Left lung (tissue), 10 donors: ENCODE results near the gene MAPK1IP1L. TPM values are rescaled to one million over a fixed set of nuclear protein-coding genes. Genes with fewer than 3 reads are reported as not detected.
"Not testable (repeated sequence)": the region's sequence is repeated elsewhere in the genome, so short reads cannot be mapped to it uniquely, and the experiment has no call there.

Experiments
- ATAC-seq: fragments of 200-7000 bp; cut with Tn5 transposase; one replicate; pipeline ENCODE4 v1.9.1; 2020; ENCODE audit warnings: moderate library complexity
- DNase-seq, 4 donors: peaks; one replicate each; pipeline ENCODE4 v3.0.0-alpha.2; 2013 to 2020
- H3K27ac ChIP-seq, 2 donors: fragments of 200-600 bp; sonication (generic) in 1 of 2; one replicate each; pipeline versions ENCODE4 v1.5.0 to v1.8.0; 2020 to 2021
- H3K27me3 ChIP-seq, 2 donors: fragments of 200-600 bp; sonication (generic) in 1 of 2; one replicate each; pipeline versions ENCODE4 v1.5.0 to v1.8.0; 2020 to 2021
- H3K36me3 ChIP-seq, 2 donors: fragments of 200-600 bp; sonication (generic) in 1 of 2; one replicate each; pipeline versions ENCODE4 v1.5.0 to v1.8.0; 2020 to 2021
- H3K4me1 ChIP-seq, 2 donors: fragments of 200-600 bp; one replicate each; pipeline ENCODE4 v1.8.0; 2021
- H3K4me3 ChIP-seq, 2 donors: fragments of 200-600 bp; sonication (generic) in 1 of 2; one replicate each; pipeline versions ENCODE4 v1.5.0 to v1.8.0; 2020 to 2021; ENCODE audit warnings: mild to moderate bottlenecking in 1 of 2
- H3K9me3 ChIP-seq, 2 donors: fragments of 200-600 bp; sonication (generic) in 1 of 2; one replicate each; pipeline versions ENCODE4 v1.5.0 to v1.8.0; 2020 to 2021
- intact Hi-C, 2 donors: fragments of 100-400 bp; cut with DNase I; formaldehyde crosslinking; loops; one replicate each; pipeline versions ENCODE4 v1.11.2 to v1.14.2; 2022
- polyA plus RNA-seq, 6 donors: library from polyadenylated mRNA; unstranded; fragments of 120-200 nt; gene quantifications; one replicate each; pipeline ENCODE4 v1.2.1, GENCODE V29; 2013; ENCODE audit not compliant: insufficient read length in 6 of 6
- total RNA-seq, 2 donors: library from RNA; stranded (reverse); fragmentation: NEBNext Ultra II Directional; extraction: Animal tissue kit (Norgen Biotek cat#: 25700); gene quantifications; one replicate each; pipeline ENCODE4 v1.2.1, GENCODE V29; 2021
- TF ChIP-seq, protein P1 (sequence below), 2 donors: fragments of 200-600 bp; sonication (generic) in 1 of 2; IDR thresholded peaks; one replicate each; pipeline versions ENCODE4 v1.5.0 to v1.8.0; 2021; ENCODE audit warnings: antibody characterized with exemption in 2 of 2
- donor health status: DM: no; HTN: yes; CAD: no.
- donor health status: DM: no; HTN: no; CAD: no.

Gene MAPK1IP1L
- total and polyA plus RNA-seq, 8 donors: 81.0 to 93.6 (median 87.1) TPM

DNA sequence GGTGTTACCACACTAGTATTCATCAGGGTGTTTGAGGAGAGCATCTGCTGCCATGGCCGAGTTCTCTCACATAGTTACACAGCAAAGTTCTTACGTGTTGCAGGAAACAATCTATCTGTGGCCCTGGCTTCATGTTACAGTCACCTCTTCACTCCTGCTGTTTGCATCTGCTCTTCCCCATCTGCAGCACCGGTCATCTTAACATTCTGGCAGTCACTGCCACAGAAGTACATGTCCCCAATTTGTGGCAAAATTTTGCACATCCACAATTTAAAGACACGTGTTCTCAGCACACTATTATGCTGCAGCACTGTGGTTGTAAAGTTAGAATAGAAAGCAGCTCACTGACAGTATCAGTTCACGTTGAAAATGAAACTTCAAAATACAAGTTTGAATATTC is 23.2 kb downstream of the MAPK1IP1L start:
- Histone ChIP-seq H3K27me3 (no peaks in the 10 kb centered on the region), H3K4me3 (no peak overlapping the region), H3K27ac (no peak overlapping the region), H3K4me1 (peaks cover 17 to 19% of the 10 kb centered on the region in 2 donors), H3K9me3 (no peaks in the 10 kb centered on the region), H3K36me3 (no peaks in the 10 kb centered on the region)
- intact Hi-C loops: no loop called here
- DNase-seq: no peak
- no peak for ATAC-seq
- TF ChIP-seq, protein P1, sequence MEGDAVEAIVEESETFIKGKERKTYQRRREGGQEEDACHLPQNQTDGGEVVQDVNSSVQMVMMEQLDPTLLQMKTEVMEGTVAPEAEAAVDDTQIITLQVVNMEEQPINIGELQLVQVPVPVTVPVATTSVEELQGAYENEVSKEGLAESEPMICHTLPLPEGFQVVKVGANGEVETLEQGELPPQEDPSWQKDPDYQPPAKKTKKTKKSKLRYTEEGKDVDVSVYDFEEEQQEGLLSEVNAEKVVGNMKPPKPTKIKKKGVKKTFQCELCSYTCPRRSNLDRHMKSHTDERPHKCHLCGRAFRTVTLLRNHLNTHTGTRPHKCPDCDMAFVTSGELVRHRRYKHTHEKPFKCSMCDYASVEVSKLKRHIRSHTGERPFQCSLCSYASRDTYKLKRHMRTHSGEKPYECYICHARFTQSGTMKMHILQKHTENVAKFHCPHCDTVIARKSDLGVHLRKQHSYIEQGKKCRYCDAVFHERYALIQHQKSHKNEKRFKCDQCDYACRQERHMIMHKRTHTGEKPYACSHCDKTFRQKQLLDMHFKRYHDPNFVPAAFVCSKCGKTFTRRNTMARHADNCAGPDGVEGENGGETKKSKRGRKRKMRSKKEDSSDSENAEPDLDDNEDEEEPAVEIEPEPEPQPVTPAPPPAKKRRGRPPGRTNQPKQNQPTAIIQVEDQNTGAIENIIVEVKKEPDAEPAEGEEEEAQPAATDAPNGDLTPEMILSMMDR (IDR thresholded peaks at IDR 0.05): no peak

DNA sequence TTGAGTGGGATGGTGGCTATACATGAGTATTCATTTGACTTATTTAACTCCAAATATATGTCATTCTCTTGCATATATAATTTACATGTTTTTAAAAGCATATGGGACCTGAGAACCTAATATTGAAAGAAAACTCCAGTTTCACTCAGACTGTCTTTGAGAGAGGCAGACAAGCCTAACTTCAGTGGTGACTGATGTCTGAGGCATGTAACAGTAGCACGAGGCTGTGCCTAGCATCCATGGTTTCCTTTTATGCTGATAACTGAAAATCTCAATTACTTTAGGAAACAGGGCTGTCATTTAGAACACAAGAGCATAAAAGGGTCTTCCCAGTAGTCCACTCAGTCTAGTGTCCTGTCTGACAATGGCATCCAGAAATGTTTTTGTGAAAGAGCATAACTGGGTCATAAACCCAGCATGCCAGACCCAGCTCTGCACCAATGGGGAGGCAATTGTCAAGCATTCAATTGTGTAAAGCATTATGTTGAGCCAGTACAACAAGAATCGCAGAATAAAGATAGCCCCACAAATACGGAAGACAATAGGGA is 24.3 kb downstream of the MAPK1IP1L start:
- TF ChIP-seq, protein P1 (IDR thresholded peaks at IDR 0.05): no peak
- no peak overlapping the region for H3K4me3 ChIP-seq
- no peaks in the 10 kb centered on the region for H3K27me3 ChIP-seq
- no peaks in the 10 kb centered on the region for H3K9me3 ChIP-seq
- no peaks in the 10 kb centered on the region for H3K36me3 ChIP-seq
- DNase-seq (no peak), ATAC-seq (no peak)
- no peak overlapping the region for H3K27ac ChIP-seq
- H3K4me1 ChIP-seq: peaks cover 19 to 21% of the 10 kb centered on the region in 2 donors
- intact Hi-C loops: no loop called here

DNA sequence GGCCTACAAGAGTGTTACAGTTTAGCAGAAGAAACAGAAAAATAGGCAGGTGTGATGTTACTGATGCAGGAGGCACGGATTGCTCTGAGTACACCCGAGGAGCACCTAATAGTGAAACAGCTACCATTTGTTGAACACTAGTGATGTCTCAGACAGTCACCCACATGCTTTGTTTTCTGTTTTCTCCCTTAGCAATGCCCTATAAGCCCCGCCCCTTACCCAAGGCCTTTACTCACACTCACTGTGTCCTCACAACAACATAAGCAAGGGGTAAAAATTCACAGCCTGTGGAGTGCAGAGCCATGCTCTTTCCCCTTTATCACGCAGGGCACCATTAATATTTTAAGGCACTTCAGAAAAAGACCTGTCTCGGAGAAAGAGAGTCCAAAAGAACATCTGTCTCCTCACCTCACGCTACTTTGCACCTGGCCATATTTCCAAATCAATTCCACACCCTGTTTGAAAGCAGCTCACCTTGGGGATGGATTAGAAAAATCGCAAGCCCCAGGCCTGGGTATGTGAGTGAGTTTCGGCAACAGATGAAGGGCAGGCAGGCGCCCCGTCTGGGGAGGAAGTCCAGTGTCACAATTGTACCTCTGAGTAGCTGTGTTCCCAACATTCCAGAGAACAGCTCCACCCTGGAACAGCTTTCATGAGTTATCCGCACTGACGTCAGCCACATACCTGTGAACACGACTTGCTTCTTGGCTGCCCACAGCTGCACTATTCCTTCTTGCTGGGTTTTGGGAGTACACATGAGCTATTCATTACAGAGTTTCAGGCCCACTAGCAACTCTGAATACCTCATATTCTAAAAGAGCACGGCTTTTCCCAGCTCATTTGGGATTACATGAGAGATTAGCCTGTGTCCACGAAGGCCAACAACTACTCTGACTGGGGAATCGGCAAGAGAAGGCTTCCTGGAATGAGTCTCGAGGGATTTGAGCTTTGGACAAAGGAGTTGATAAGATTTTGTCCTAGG is 26.0 kb downstream of the MAPK1IP1L start:
- Histone ChIP-seq H3K36me3 (no peaks in the 10 kb centered on the region), H3K27me3 (no peaks in the 10 kb centered on the region), H3K4me1 (peaks cover 6 to 11% of the 10 kb centered on the region in 2 donors), H3K4me3 (no peak overlapping the region), H3K27ac (peak overlapping the region; percentile 67 to 84), H3K9me3 (no peaks in the 10 kb centered on the region)
- peak; percentile 93 for ATAC-seq
- TF ChIP-seq, protein P1 (IDR thresholded peaks at IDR 0.05): no peak
- DNase-seq: peak in 3 of 4 donors; percentile 26 to 68 (median 67)
- intact Hi-C loops: no loop called here

DNA sequence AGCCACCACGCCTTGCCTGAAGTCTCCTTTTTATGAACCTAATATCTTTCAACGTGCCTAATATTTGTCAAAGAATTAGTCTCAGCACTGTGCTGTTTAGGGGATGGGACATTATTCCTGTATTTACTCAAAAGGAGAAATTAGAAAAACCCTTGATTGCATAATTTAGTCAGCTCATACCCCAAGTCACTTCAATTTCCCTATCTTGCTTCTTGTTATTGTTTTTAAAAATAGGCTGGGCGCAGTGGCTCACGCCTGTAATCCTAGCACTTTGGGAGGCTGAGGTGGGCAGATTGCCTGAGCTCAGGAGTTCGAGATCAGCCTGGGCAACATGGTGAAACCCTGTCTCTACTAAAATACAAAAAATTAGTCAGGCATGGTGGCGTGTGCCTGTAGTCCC is 28.5 kb downstream of the MAPK1IP1L start:
- not testable (repeated sequence) for H3K27ac ChIP-seq

DNA sequence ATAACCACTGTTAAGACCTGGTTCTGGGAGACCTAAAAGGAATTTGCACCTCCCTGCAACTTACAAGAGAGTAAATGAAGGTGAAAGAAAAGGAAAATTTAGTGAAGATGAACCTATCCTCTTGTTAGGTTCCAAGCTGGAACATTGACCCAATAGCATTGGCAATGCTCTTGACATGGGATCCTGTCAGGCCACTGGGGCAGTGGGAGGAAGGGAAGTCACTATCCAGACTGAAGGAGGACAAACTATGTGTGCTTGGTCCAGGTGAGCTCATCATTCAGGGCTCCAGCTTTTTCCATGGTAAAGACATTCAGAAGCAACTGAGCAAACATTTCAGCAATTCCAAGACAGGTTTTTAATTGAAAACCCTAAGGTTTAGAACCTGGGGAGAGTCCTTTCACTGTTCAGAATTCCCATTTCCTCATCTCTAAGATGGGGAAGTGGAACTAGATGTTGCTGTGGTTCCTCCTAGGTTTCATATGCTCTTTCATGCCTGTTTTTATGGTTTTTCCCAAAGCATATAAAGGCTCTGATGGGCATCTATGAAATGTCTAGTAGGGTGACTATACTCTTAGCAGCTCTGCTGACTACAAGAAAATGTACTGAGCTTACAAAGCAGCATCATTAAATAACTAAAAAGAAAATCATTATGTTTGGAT is 33.1 kb downstream of the MAPK1IP1L start:
- Histone ChIP-seq H3K27ac (no peak overlapping the region), H3K4me3 (no peak overlapping the region), H3K27me3 (no peaks in the 10 kb centered on the region), H3K9me3 (no peaks in the 10 kb centered on the region), H3K36me3 (no peaks in the 10 kb centered on the region), H3K4me1 (peaks cover 0 to 7% of the 10 kb centered on the region in 2 donors)
- no peak for DNase-seq
- intact Hi-C loops: no loop called here
- TF ChIP-seq, protein P1 (IDR thresholded peaks at IDR 0.05): no peak
- ATAC-seq: no peak

More for the DNA sequence above, 28.5 kb downstream of the MAPK1IP1L start:
- intact Hi-C loops, H3K9me3 ChIP-seq, H3K4me3 ChIP-seq, H3K4me1 ChIP-seq, ATAC-seq, H3K27me3 ChIP-seq, DNase-seq, H3K36me3 ChIP-seq: not testable (repeated sequence)
